Measurements from ENCODE around the gene POU2AF1. TPM values are rescaled to one million over a fixed set of nuclear protein-coding genes. Genes with fewer than 3 reads are reported as not detected.

POU2AF1 gene
- total RNA-seq, 1 experiment from 2014 or later = not detected

GRCh38 chr11:111347002-111347722 lies 31.9 kb downstream of the POU2AF1 start:
- H3K4me1 ChIP-seq (ENCODE audit: insufficient read depth, low read length) = no peaks in the 10 kb centered on the region
- no TSS peak for BruUV-seq (replicated peaks)
- intact Hi-C loops (cut with micrococcal nuclease) = no loop called here
- no peaks in the 10 kb centered on the region for H3K79me2 ChIP-seq (ENCODE audit: low read length)
- H2AFZ ChIP-seq (ENCODE audit: low read length) = no peak overlapping the region
- no peaks in the 10 kb centered on the region for H3K9me3 ChIP-seq (ENCODE audit: low read length)
- no peaks in the 10 kb centered on the region for H4K20me1 ChIP-seq (ENCODE audit: low read length)
- H3K4me2 ChIP-seq (ENCODE audit: low read length) = no peak overlapping the region
- H3K9me2 ChIP-seq (replicated peaks; ENCODE audit: low read length) = no peaks in the 10 kb centered on the region
- DNase-seq (no peak), ATAC-seq (no peak)
- no peak overlapping the region for H3K9ac ChIP-seq (ENCODE audit: low read length)
- no peaks in the 10 kb centered on the region for H3K36me3 ChIP-seq (ENCODE audit: low read depth, low read length)
- no peak overlapping the region for H3K27ac ChIP-seq (ENCODE audit: low read length)
- H3K27me3 ChIP-seq (ENCODE audit: low read length) = peaks cover 54% of the 10 kb centered on the region
- POLR2A ChIA-PET (ENCODE audit: unreplicated experiment) = no interaction called here
- TF ChIP-seq EZH2 (IDR thresholded peaks at IDR 0.05; ENCODE audit: low read length, unreplicated experiment) (no peak), EZH2phosphoT487 (IDR thresholded peaks at IDR 0.05; ENCODE audit: borderline replicate concordance, low read length) (no peak)
- TF ChIP-seq, protein P1, sequence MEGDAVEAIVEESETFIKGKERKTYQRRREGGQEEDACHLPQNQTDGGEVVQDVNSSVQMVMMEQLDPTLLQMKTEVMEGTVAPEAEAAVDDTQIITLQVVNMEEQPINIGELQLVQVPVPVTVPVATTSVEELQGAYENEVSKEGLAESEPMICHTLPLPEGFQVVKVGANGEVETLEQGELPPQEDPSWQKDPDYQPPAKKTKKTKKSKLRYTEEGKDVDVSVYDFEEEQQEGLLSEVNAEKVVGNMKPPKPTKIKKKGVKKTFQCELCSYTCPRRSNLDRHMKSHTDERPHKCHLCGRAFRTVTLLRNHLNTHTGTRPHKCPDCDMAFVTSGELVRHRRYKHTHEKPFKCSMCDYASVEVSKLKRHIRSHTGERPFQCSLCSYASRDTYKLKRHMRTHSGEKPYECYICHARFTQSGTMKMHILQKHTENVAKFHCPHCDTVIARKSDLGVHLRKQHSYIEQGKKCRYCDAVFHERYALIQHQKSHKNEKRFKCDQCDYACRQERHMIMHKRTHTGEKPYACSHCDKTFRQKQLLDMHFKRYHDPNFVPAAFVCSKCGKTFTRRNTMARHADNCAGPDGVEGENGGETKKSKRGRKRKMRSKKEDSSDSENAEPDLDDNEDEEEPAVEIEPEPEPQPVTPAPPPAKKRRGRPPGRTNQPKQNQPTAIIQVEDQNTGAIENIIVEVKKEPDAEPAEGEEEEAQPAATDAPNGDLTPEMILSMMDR (conservative IDR thresholded peaks at IDR 0.05; ENCODE audit: low read depth, low read length) = no peak
- no peak overlapping the region for H3K4me3 ChIP-seq (ENCODE audit: low read length)
- CTCF ChIA-PET = no interaction called here
- H3F3A ChIP-seq (ENCODE audit: low read length, unreplicated experiment) = no peaks in the 10 kb centered on the region

DNA sequence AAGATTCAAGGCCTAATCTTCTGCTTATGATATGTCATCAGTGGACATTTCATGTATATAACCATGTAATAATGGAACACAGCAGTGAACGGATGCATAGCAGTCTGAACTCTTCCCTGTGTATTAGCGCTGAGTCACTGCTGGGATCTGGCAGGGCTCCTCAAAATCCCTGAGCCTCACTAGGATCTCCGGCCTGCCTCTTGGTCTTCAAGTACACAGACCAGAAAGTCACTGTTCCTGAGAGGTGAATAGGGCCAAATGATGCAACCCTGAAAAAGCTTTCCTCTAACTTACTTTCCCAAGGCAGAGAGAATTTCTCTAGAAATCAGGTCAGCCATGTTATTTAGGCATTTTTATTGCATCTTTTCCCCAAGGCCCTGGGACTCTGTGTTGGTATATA lies 35.0 kb downstream of the POU2AF1 start:
- TF ChIP-seq EZH2phosphoT487 (IDR thresholded peaks at IDR 0.05; ENCODE audit: borderline replicate concordance, low read length) (no peak), EZH2 (IDR thresholded peaks at IDR 0.05; ENCODE audit: low read length, unreplicated experiment) (no peak)
- TF ChIP-seq, protein P1 (conservative IDR thresholded peaks at IDR 0.05; ENCODE audit: low read depth, low read length) = no peak
- BruUV-seq (replicated peaks) = no TSS peak
- Histone ChIP-seq H3K79me2 (ENCODE audit: low read length) (no peaks in the 10 kb centered on the region), H4K20me1 (ENCODE audit: low read length) (no peaks in the 10 kb centered on the region), H3K4me2 (ENCODE audit: low read length) (no peak overlapping the region), H3K27ac (ENCODE audit: low read length) (no peak overlapping the region), H2AFZ (ENCODE audit: low read length) (no peak overlapping the region), H3F3A (ENCODE audit: low read length, unreplicated experiment) (no peaks in the 10 kb centered on the region), H3K4me3 (ENCODE audit: low read length) (no peak overlapping the region), H3K9me3 (ENCODE audit: low read length) (no peaks in the 10 kb centered on the region), H3K4me1 (ENCODE audit: insufficient read depth, low read length) (no peaks in the 10 kb centered on the region), H3K27me3 (ENCODE audit: low read length) (peaks cover 43% of the 10 kb centered on the region), H3K9ac (ENCODE audit: low read length) (no peak overlapping the region), H3K9me2 (replicated peaks; ENCODE audit: low read length) (no peaks in the 10 kb centered on the region), H3K36me3 (ENCODE audit: low read depth, low read length) (no peaks in the 10 kb centered on the region)
- no peak for ATAC-seq
- ChIA-PET CTCF (no interaction called here), POLR2A (ENCODE audit: unreplicated experiment) (no interaction called here)
- intact Hi-C loops (cut with micrococcal nuclease) = no loop called here
- peak; percentile 50 for DNase-seq

DNA sequence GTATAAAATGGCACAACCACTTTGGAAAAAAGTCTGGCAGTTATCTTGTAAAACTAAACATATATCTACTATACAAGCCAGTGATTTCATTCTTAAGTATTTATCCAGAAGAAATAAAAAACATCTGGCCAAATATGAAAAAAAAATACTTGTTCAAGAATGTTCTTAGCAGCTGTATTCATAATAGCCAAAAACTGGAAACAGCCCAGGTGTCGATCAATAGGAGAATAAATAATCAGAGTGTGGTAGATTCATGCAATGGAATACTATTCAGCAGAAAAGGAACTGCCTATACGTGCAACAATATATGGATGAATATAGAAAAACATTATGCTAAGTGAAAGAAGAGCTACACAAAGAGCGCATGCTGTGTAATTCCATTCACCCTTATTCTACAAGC lies 36.7 kb downstream of the POU2AF1 start:
- no peak for ATAC-seq
- H3K79me2 ChIP-seq (ENCODE audit: low read length) = no peaks in the 10 kb centered on the region
- ChIA-PET CTCF (interaction anchor here (0.6 kb wide), 1 partner anchor 24 kb away, joined by 3 read pairs; no protein-coding TSS in a partner anchor), POLR2A (ENCODE audit: unreplicated experiment) (no interaction called here)
- H3K4me1 ChIP-seq (ENCODE audit: insufficient read depth, low read length) = no peaks in the 10 kb centered on the region
- H3K27ac ChIP-seq (ENCODE audit: low read length) = no peak overlapping the region
- H3F3A ChIP-seq (ENCODE audit: low read length, unreplicated experiment) = no peaks in the 10 kb centered on the region
- DNase-seq = no peak
- no peak for TF ChIP-seq EZH2phosphoT487 (IDR thresholded peaks at IDR 0.05; ENCODE audit: borderline replicate concordance, low read length)
- TF ChIP-seq, protein P1 (conservative IDR thresholded peaks at IDR 0.05; ENCODE audit: low read depth, low read length) = no peak
- TF ChIP-seq EZH2 (IDR thresholded peaks at IDR 0.05; ENCODE audit: low read length, unreplicated experiment) = no peak
- BruUV-seq (replicated peaks) = no TSS peak
- H3K36me3 ChIP-seq (ENCODE audit: low read depth, low read length) = no peaks in the 10 kb centered on the region
- intact Hi-C loops (cut with micrococcal nuclease) = no loop called here
- no peak overlapping the region for H3K9ac ChIP-seq (ENCODE audit: low read length)
- no peaks in the 10 kb centered on the region for H3K9me3 ChIP-seq (ENCODE audit: low read length)
- H3K9me2 ChIP-seq (replicated peaks; ENCODE audit: low read length) = no peaks in the 10 kb centered on the region
- no peaks in the 10 kb centered on the region for H4K20me1 ChIP-seq (ENCODE audit: low read length)
- H3K4me2 ChIP-seq (ENCODE audit: low read length) = no peak overlapping the region
- H2AFZ ChIP-seq (ENCODE audit: low read length) = no peak overlapping the region
- peaks cover 42% of the 10 kb centered on the region for H3K27me3 ChIP-seq (ENCODE audit: low read length)
- H3K4me3 ChIP-seq (ENCODE audit: low read length) = no peak overlapping the region

All from PC-3 (cell line).